ENCODE data around the gene TPSAB1.

- TF ChIP-seq CTCF (IDR thresholded peaks at IDR 0.05; ENCODE audit: borderline replicate concordance, extremely low read depth, low read length, poor library complexity, severe bottlenecking) (no peak), EZH2 (IDR thresholded peaks at IDR 0.05; ENCODE audit: borderline replicate concordance, low read depth, low read length, severe bottlenecking) (no peak)
These were observed 33.7 kb upstream of the TPSAB1 start for GRCh38 chr16:1206786-1207185.
